NB4 (cell line): ENCODE data around the gene STOML1.
A peak's percentile ranks its signal among the peaks of the same experiment; 100 is the strongest.

Source experiments
- DNase-seq: peaks from one replicate; pipeline ENCODE4 v3.0.0; 2010; ENCODE audit warnings: low read depth
- H3K4me3 ChIP-seq: one replicate; pipeline ENCODE4 v1.5.1; 2011; ENCODE audit warnings: mild to moderate bottlenecking, low read depth, low read length, moderate library complexity
- CTCF ChIP-seq: IDR thresholded peaks from one replicate; pipeline ENCODE4 v1.5.1; 2012; ENCODE audit warnings: low read depth, low read length
- MAX ChIP-seq: IDR thresholded peaks from 2 replicates; pipeline ENCODE4 v1.6.1; 2011; ENCODE audit warnings: low read depth, low read length
- MYC ChIP-seq: IDR thresholded peaks from 2 replicates; pipeline ENCODE4 v1.6.1; 2011; ENCODE audit warnings: low read depth, low read length
- POLR2A ChIP-seq: IDR thresholded peaks from 2 replicates; pipeline ENCODE4 v1.6.1; 2011; ENCODE audit warnings: mild to moderate bottlenecking; ENCODE audit not compliant: insufficient read length; ENCODE audit errors: extremely low read depth

STOML1 gene

GRCh38 chr15:74010929-74011540 lies 18.9 kb upstream of the STOML1 start:
- TF ChIP-seq MYC (no peak), POLR2A (no peak), CTCF (no peak), MAX (no peak)
- no peak for DNase-seq
- no peak overlapping the region for H3K4me3 ChIP-seq

- DNase-seq, result no peak
- TF ChIP-seq CTCF, result no peak
- TF ChIP-seq MAX, result no peak
- no peak for TF ChIP-seq MYC
- no peak for TF ChIP-seq POLR2A
- H3K4me3 ChIP-seq, result no peak overlapping the region
These were observed 16.8 kb upstream of the STOML1 start for GRCh38 chr15:74008901-74009300.

- DNase-seq, result no peak
- H3K4me3 ChIP-seq, result no peak overlapping the region
- TF ChIP-seq POLR2A, result no peak
- no peak for TF ChIP-seq MYC
- no peak for TF ChIP-seq CTCF
- no peak for TF ChIP-seq MAX
These were observed 15.8 kb upstream of the STOML1 start for GRCh38 chr15:74007820-74008371.

- no peak for TF ChIP-seq POLR2A
- TF ChIP-seq MAX, result no peak
- no peak for TF ChIP-seq MYC
- TF ChIP-seq CTCF, result no peak
- no peak for DNase-seq
- H3K4me3 ChIP-seq, result no peak overlapping the region
These were observed 14.9 kb upstream of the STOML1 start for GRCh38 chr15:74006774-74007639.

GRCh38 chr15:73997986-73998385 lies 5.9 kb upstream of the STOML1 start:
- peak overlapping the region; percentile 85 for H3K4me3 ChIP-seq
- TF ChIP-seq MAX, result no peak
- TF ChIP-seq POLR2A, result no peak
- TF ChIP-seq MYC, result no peak
- TF ChIP-seq CTCF, result no peak
- DNase-seq, result no peak
